Thyroid gland (tissue), 4 donors: ENCODE data around the gene ARRDC1. TPM values are rescaled to one million over a fixed set of nuclear protein-coding genes. Genes with fewer than 3 reads are reported as not detected.
"Not testable (repeated sequence)": the region's sequence is repeated elsewhere in the genome, so short reads cannot be mapped to it uniquely, and the experiment has no call there.

ENCODE experiments used
- DNase-seq, 2 donors: peaks; one replicate each; pipeline ENCODE4 v3.0.0-alpha.2; 2019
- H3K27ac ChIP-seq, 3 donors: fragments of 200-600 bp; sonication (generic); 1 replicate in 2 of 3; 2 replicates in 1 of 3; pipeline ENCODE4 v1.5.1; 2016 to 2019; ENCODE audit warnings: mild to moderate bottlenecking in 1 of 3, moderate library complexity in 1 of 3
- H3K27me3 ChIP-seq: fragments of 200-600 bp; sonication (generic); one replicate; pipeline ENCODE4 v1.5.1; 2019
- H3K36me3 ChIP-seq, 2 donors: fragments of 200-600 bp; sonication (generic); one replicate each; pipeline ENCODE4 v1.5.1; 2016 to 2019
- H3K4me1 ChIP-seq, 2 donors: fragments of 200-600 bp; sonication (generic); one replicate each; pipeline ENCODE4 v1.5.1; 2017 to 2019
- H3K4me3 ChIP-seq, 3 donors: fragments of 200-600 bp; sonication (generic); replicated peaks in 1 of 3; 1 replicate in 2 of 3; 2 replicates in 1 of 3; pipeline ENCODE4 v1.5.1; 2016; ENCODE audit warnings: mild to moderate bottlenecking in 1 of 3
- H3K9me3 ChIP-seq: fragments of 200-600 bp; sonication (generic); one replicate; pipeline ENCODE4 v1.5.1; 2017
- CTCF ChIP-seq, 6 experiments: fragments of 200-600 bp in 3 of 6; fragments of 450-650 bp in 3 of 6; sonication (generic) in 3 of 6; IDR thresholded peaks; one replicate each; pipeline ENCODE4 v1.5.1; 2016 to 2019; ENCODE audit warnings: antibody characterized with exemption in 6 of 6, mild to moderate bottlenecking in 2 of 6, inconsistent platforms in 1 of 6, moderate library complexity in 1 of 6
- POLR2A ChIP-seq, 2 donors: fragments of 450-650 bp; IDR thresholded peaks; one replicate each; pipeline ENCODE4 v1.6.1; 2017; ENCODE audit warnings: antibody characterized with exemption in 2 of 2, mild to moderate bottlenecking in 2 of 2, moderate library complexity in 1 of 2
- WGBS, 2 donors: methylation state at CpG; one replicate each; pipeline ENCODE4 v1.1.5; 2017; 5-methylcytosine and 5-hydroxymethylcytosine counted together
- intact Hi-C: fragments of 100-400 bp; cut with DNase I; formaldehyde crosslinking; loops from one replicate; pipeline ENCODE4 v1.15.1; 2023
- total RNA-seq, 4 donors: library from RNA; depleted of rRNA; stranded (reverse); fragments of >200 nt; gene quantifications; one replicate each; pipeline ENCODE4 v1.2.3, GENCODE V29; 2016

ARRDC1 gene
- total RNA-seq, 4 donors from 2014 or later: 45.6 to 66.2 (median 61.2) TPM

GRCh38 chr9:137626464-137626863 is 21.0 kb downstream of the ARRDC1 start:
- WGBS, 2 donors: 87 to 90% methylated on average over 4 of the region's 4 CpGs
- Histone ChIP-seq H3K27me3 (no peaks in the 10 kb centered on the region), H3K36me3 (no peaks in the 10 kb centered on the region), H3K27ac (no peak overlapping the region), H3K4me1 (peaks cover 32 to 38% of the 10 kb centered on the region in 2 donors), H3K9me3 (no peaks in the 10 kb centered on the region), H3K4me3 (no peak overlapping the region)
- no peak for DNase-seq
- TF ChIP-seq POLR2A (IDR thresholded peaks at IDR 0.05): no peak
- intact Hi-C loops: no loop called here

- H3K27ac ChIP-seq, H3K9me3 ChIP-seq, DNase-seq, intact Hi-C loops, H3K27me3 ChIP-seq, H3K4me3 ChIP-seq, H3K36me3 ChIP-seq: not testable (repeated sequence)
- 98% methylated on average over 13 to 14 of the region's 14 CpGs for WGBS, 2 donors
- H3K4me1 ChIP-seq: peaks cover 39 to 41% of the 10 kb centered on the region in 2 donors
Observed at GRCh38 chr9:137627406-137627805, 21.9 kb downstream of the ARRDC1 start.

GRCh38 chr9:137630126-137630525 is 24.6 kb downstream of the ARRDC1 start:
- peak overlapping the region in 1 of 3 donors; percentile 36 for H3K27ac ChIP-seq
- no peaks in the 10 kb centered on the region for H3K27me3 ChIP-seq
- no peak for DNase-seq
- H3K9me3 ChIP-seq: no peaks in the 10 kb centered on the region
- WGBS, 2 donors: 56 to 73% methylated on average over 1 of the region's 1 CpG
- H3K4me3 ChIP-seq: no peak overlapping the region
- no peak for TF ChIP-seq POLR2A (IDR thresholded peaks at IDR 0.05)
- no peak for TF ChIP-seq CTCF (IDR thresholded peaks at IDR 0.05)
- intact Hi-C loops: no loop called here
- H3K4me1 ChIP-seq: peaks cover 41 to 48% of the 10 kb centered on the region in 2 donors
- H3K36me3 ChIP-seq: no peaks in the 10 kb centered on the region

GRCh38 chr9:137630679-137631078 is 25.2 kb downstream of the ARRDC1 start:
- H3K4me1 ChIP-seq: peaks cover 41 to 48% of the 10 kb centered on the region in 2 donors
- no peak for TF ChIP-seq POLR2A (IDR thresholded peaks at IDR 0.05)
- TF ChIP-seq CTCF (IDR thresholded peaks at IDR 0.05): no peak
- H3K27me3 ChIP-seq: no peaks in the 10 kb centered on the region
- no peak for DNase-seq
- WGBS, 2 donors: 70 to 71% methylated on average over 4 of the region's 4 CpGs
- H3K36me3 ChIP-seq: no peaks in the 10 kb centered on the region
- H3K9me3 ChIP-seq: no peaks in the 10 kb centered on the region
- no peak overlapping the region for H3K4me3 ChIP-seq
- no peak overlapping the region for H3K27ac ChIP-seq
- intact Hi-C loops: no loop called here

GRCh38 chr9:137631345-137632229 is 26.1 kb downstream of the ARRDC1 start:
- no peak overlapping the region for H3K4me3 ChIP-seq
- H3K27me3 ChIP-seq: no peaks in the 10 kb centered on the region
- 79 to 82% methylated on average over 16 of the region's 16 CpGs for WGBS, 2 donors
- intact Hi-C loops: no loop called here
- H3K27ac ChIP-seq: no peak overlapping the region
- H3K4me1 ChIP-seq: peaks cover 38 to 48% of the 10 kb centered on the region in 2 donors
- H3K36me3 ChIP-seq: no peaks in the 10 kb centered on the region
- TF ChIP-seq CTCF (IDR thresholded peaks at IDR 0.05) (no peak), POLR2A (IDR thresholded peaks at IDR 0.05) (no peak)
- H3K9me3 ChIP-seq: no peaks in the 10 kb centered on the region
- DNase-seq: peak in 1 of 2 donors; percentile 18
